ENCODE measurements around the gene SLC39A11. TPM values are rescaled to one million over a fixed set of nuclear protein-coding genes. Genes with fewer than 3 reads are reported as not detected.

The SLC39A11 gene
- total and polyA plus RNA-seq, 2 of the 13 experiments (the other 11 are each of a cell fraction or from before 2014, with no cell fraction given), result 17.2 to 31.5 TPM

- TF ChIP-seq, protein P1, sequence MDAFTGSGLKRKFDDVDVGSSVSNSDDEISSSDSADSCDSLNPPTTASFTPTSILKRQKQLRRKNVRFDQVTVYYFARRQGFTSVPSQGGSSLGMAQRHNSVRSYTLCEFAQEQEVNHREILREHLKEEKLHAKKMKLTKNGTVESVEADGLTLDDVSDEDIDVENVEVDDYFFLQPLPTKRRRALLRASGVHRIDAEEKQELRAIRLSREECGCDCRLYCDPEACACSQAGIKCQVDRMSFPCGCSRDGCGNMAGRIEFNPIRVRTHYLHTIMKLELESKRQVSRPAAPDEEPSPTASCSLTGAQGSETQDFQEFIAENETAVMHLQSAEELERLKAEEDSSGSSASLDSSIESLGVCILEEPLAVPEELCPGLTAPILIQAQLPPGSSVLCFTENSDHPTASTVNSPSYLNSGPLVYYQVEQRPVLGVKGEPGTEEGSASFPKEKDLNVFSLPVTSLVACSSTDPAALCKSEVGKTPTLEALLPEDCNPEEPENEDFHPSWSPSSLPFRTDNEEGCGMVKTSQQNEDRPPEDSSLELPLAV (CRISPR knock-in tag; conservative IDR thresholded peaks at IDR 0.05; ENCODE audit: low read depth), result no peak
- TF ChIP-seq ATRX (CRISPR knock-in tag; IDR thresholded peaks at IDR 0.05; ENCODE audit: borderline replicate concordance) (no peak), EZH2 (conservative IDR thresholded peaks at IDR 0.05; ENCODE audit: low read depth, low read length) (no peak), ZNF780A (CRISPR knock-in tag; IDR thresholded peaks at IDR 0.05) (peak; percentile 83; the same call in 1 of the 2 replicates), ZNF317 (CRISPR knock-in tag; IDR thresholded peaks at IDR 0.05) (peak; percentile 65; the same call in 1 of the 2 replicates), HOXA9 (CRISPR knock-in tag; IDR thresholded peaks at IDR 0.05; ENCODE audit: borderline replicate concordance) (0 out of 2 replicates have a peak, but pooled peaks have one; percentile 36), NCOA2 (CRISPR knock-in tag; IDR thresholded peaks at IDR 0.05) (peak; percentile 59; the same call in 1 of the 2 replicates), SP1 (IDR thresholded peaks at IDR 0.05) (no peak), SP1 (CRISPR knock-in tag; IDR thresholded peaks at IDR 0.05) (peak; percentile 95), YY1 (IDR thresholded peaks at IDR 0.05; ENCODE audit: insufficient read depth, insufficient replicate concordance, low read depth, low read length) (peak; percentile 60), ZIK1 (CRISPR knock-in tag; IDR thresholded peaks at IDR 0.05; ENCODE audit: borderline replicate concordance, low read depth) (peak; percentile 78; the same call in 1 of the 2 replicates), ZFYVE20 (CRISPR knock-in tag; IDR thresholded peaks at IDR 0.05; ENCODE audit: borderline replicate concordance, low read depth) (no peak), RELA (CRISPR knock-in tag; IDR thresholded peaks at IDR 0.05) (no peak), ZNF550 (CRISPR knock-in tag; IDR thresholded peaks at IDR 0.05; ENCODE audit: borderline replicate concordance) (0 out of 2 replicates have a peak, but pooled peaks have one; percentile 60), MXD4 (CRISPR knock-in tag; IDR thresholded peaks at IDR 0.05) (peak; percentile 95), MAF1 (CRISPR knock-in tag; IDR thresholded peaks at IDR 0.05; ENCODE audit: borderline replicate concordance) (peak; percentile 72; the same call in 1 of the 2 replicates), BRCA1 (CRISPR knock-in tag; IDR thresholded peaks at IDR 0.05) (0 out of 2 replicates have a peak, but pooled peaks have one; percentile 55), ZNF569 (CRISPR knock-in tag; IDR thresholded peaks at IDR 0.05; ENCODE audit: borderline replicate concordance) (peak; percentile 85; the same call in 1 of the 2 replicates), ARID2 (CRISPR knock-in tag; IDR thresholded peaks at IDR 0.05; ENCODE audit: borderline replicate concordance) (no peak), TBX3 (IDR thresholded peaks at IDR 0.05; ENCODE audit: borderline replicate concordance) (no peak), AHR (CRISPR knock-in tag; IDR thresholded peaks at IDR 0.05) (0 out of 2 replicates have a peak, but pooled peaks have one; percentile 12)
- TF ChIP-seq, protein P2, sequence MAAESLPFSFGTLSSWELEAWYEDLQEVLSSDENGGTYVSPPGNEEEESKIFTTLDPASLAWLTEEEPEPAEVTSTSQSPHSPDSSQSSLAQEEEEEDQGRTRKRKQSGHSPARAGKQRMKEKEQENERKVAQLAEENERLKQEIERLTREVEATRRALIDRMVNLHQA (CRISPR knock-in tag; IDR thresholded peaks at IDR 0.05), result no peak
- TF ChIP-seq, protein P3, sequence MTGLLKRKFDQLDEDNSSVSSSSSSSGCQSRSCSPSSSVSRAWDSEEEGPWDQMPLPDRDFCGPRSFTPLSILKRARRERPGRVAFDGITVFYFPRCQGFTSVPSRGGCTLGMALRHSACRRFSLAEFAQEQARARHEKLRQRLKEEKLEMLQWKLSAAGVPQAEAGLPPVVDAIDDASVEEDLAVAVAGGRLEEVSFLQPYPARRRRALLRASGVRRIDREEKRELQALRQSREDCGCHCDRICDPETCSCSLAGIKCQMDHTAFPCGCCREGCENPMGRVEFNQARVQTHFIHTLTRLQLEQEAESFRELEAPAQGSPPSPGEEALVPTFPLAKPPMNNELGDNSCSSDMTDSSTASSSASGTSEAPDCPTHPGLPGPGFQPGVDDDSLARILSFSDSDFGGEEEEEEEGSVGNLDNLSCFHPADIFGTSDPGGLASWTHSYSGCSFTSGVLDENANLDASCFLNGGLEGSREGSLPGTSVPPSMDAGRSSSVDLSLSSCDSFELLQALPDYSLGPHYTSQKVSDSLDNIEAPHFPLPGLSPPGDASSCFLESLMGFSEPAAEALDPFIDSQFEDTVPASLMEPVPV (CRISPR knock-in tag; IDR thresholded peaks at IDR 0.05), result peak; percentile 88
- TF ChIP-seq, protein P4, sequence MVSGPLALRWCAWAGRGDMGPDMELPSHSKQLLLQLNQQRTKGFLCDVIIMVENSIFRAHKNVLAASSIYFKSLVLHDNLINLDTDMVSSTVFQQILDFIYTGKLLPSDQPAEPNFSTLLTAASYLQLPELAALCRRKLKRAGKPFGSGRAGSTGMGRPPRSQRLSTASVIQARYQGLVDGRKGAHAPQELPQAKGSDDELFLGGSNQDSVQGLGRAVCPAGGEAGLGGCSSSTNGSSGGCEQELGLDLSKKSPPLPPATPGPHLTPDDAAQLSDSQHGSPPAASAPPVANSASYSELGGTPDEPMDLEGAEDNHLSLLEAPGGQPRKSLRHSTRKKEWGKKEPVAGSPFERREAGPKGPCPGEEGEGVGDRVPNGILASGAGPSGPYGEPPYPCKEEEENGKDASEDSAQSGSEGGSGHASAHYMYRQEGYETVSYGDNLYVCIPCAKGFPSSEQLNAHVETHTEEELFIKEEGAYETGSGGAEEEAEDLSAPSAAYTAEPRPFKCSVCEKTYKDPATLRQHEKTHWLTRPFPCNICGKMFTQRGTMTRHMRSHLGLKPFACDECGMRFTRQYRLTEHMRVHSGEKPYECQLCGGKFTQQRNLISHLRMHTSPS (CRISPR knock-in tag; IDR thresholded peaks at IDR 0.05; ENCODE audit: low read depth), result peak; percentile 34; the same call in 1 of the 2 replicates
Measured at GRCh38 chr17:73092523-73093135, at the start of gene SLC39A11 (continued).

All from HepG2 (cell line).